SU-DHL-6 (cell line): ENCODE data around the gene SPEG.

Experiments
- H2AFZ ChIP-seq: fragments of 200-600 bp; sonication (generic); 2 replicates; pipeline ENCODE4 v1.6.1; 2014; ENCODE audit warnings: low read depth, mild to moderate bottlenecking, moderate library complexity, mixed read lengths, antibody characterized with exemption, low read length; ENCODE audit not compliant: severe bottlenecking
- H3F3A ChIP-seq: fragments of 200-600 bp; shearing (Covaris generic); 2 replicates; pipeline ENCODE4 v1.6.0; 2016; ENCODE audit warnings: antibody characterized with exemption, mild to moderate bottlenecking; ENCODE audit not compliant: insufficient read depth
- H3K27ac ChIP-seq: fragments of 200-600 bp; sonication (generic); 2 replicates; pipeline ENCODE4 v1.5.1; 2016; ENCODE audit warnings: low read depth, mild to moderate bottlenecking, low read length, moderate library complexity, mixed read lengths
- H3K27me3 ChIP-seq: fragments of 200-600 bp; sonication (generic), shearing (Covaris generic); 2 replicates; pipeline ENCODE4 v1.6.0; 2014; ENCODE audit warnings: mild to moderate bottlenecking, low read length
- H3K36me3 ChIP-seq: fragments of 200-600 bp; sonication (generic); 2 replicates; pipeline ENCODE4 v1.6.1; 2014; ENCODE audit warnings: mild to moderate bottlenecking, low read length, mixed read lengths
- H3K4me2 ChIP-seq: fragments of 300-600, 200-600 bp; shearing (Covaris generic), sonication (generic); 2 replicates; pipeline ENCODE4 v1.6.0; 2014; ENCODE audit warnings: low read length, low read depth, mild to moderate bottlenecking; ENCODE audit not compliant: poor library complexity, severe bottlenecking
- H3K4me3 ChIP-seq: fragments of 200-600 bp; sonication (generic); 2 replicates; pipeline ENCODE4 v1.5.1; 2014; ENCODE audit warnings: antibody characterized with exemption, low read length, mild to moderate bottlenecking, mixed read lengths; ENCODE audit not compliant: insufficient read depth, poor library complexity, severe bottlenecking
- H3K79me2 ChIP-seq: fragments of 200-600 bp; sonication (generic); 2 replicates; pipeline ENCODE4 v1.6.1; 2014; ENCODE audit warnings: mild to moderate bottlenecking, low read length, moderate library complexity; ENCODE audit not compliant: insufficient read depth
- H3K9ac ChIP-seq: fragments of 200-600 bp; sonication (generic); 2 replicates; pipeline ENCODE4 v1.7.0; 2014; ENCODE audit warnings: mild to moderate bottlenecking, low read length
- H3K9me2 ChIP-seq: fragments of 200-600 bp; sonication (generic); replicated peaks from 2 replicates; pipeline ENCODE4 v1.6.1; 2014; ENCODE audit warnings: low read length; ENCODE audit not compliant: insufficient read depth
- H3K9me3 ChIP-seq: fragments of 200-600 bp; sonication (generic); 2 replicates; pipeline ENCODE4 v1.6.1; 2014; ENCODE audit warnings: low read length, mixed read lengths; ENCODE audit not compliant: insufficient read depth
- H4K20me1 ChIP-seq: fragments of 200-600 bp; sonication (generic); 2 replicates; pipeline ENCODE4 v1.6.1; 2014; ENCODE audit warnings: low read depth, mild to moderate bottlenecking, antibody characterized with exemption, low read length, moderate library complexity, mixed read lengths
- EZH2phosphoT487 ChIP-seq: fragments of 200-600 bp; sonication (generic), shearing (Covaris generic); conservative IDR thresholded peaks from 2 replicates; pipeline ENCODE4 v1.6.1; 2018; ENCODE audit warnings: mild to moderate bottlenecking, antibody characterized with exemption, low read length, moderate library complexity, mixed read lengths
- TF ChIP-seq, protein P1 (sequence below): fragments of 200-600 bp; sonication (generic); IDR thresholded peaks from one replicate; pipeline ENCODE4 v1.5.1; 2017; ENCODE audit warnings: antibody characterized with exemption, mild to moderate bottlenecking, low read length, moderate library complexity; ENCODE audit not compliant: insufficient read depth, poor library complexity, severe bottlenecking

The SPEG gene

DNA sequence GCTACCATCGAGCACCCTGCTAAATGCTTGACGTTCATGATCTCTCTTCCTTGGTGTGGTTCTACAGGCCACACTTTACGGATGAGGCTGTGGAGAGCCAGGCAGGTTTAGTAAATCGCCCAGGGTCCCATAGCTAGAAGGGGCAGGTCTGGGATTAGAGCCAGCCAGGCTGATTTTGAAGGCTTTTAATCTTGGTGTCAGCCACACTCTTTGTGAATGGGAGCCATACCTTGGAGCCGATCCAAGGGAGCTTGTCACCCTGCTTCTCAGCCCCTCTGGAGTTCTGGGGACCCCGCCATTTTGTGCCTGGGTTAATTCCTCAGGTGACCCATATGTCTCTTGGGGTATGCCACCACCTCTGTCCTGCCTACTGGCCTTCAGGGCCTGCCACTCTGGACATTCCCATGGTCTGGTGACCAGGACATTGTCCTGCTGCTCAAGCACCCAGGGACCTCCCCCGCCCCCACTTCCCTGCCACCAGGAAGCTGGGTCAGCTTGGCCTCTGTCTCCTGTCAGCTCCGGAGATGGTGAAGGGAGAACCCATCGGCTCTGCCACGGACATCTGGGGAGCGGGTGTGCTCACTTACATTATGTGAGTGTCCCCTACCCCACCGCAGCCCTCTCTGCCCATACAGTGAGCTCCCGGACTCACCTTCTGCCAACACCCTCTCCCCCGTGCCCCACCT is 56.8 kb downstream of the SPEG start:
- Histone ChIP-seq H3K27me3 (no peaks in the 10 kb centered on the region), H3K27ac (no peak overlapping the region), H3F3A (no peaks in the 10 kb centered on the region), H3K79me2 (no peaks in the 10 kb centered on the region), H3K4me2 (no peak overlapping the region), H3K36me3 (no peaks in the 10 kb centered on the region), H3K4me3 (no peak overlapping the region), H4K20me1 (no peaks in the 10 kb centered on the region), H3K9me3 (no peaks in the 10 kb centered on the region), H2AFZ (no peak overlapping the region), H3K9me2 (no peaks in the 10 kb centered on the region), H3K9ac (no peak overlapping the region)
- TF ChIP-seq, protein P1, sequence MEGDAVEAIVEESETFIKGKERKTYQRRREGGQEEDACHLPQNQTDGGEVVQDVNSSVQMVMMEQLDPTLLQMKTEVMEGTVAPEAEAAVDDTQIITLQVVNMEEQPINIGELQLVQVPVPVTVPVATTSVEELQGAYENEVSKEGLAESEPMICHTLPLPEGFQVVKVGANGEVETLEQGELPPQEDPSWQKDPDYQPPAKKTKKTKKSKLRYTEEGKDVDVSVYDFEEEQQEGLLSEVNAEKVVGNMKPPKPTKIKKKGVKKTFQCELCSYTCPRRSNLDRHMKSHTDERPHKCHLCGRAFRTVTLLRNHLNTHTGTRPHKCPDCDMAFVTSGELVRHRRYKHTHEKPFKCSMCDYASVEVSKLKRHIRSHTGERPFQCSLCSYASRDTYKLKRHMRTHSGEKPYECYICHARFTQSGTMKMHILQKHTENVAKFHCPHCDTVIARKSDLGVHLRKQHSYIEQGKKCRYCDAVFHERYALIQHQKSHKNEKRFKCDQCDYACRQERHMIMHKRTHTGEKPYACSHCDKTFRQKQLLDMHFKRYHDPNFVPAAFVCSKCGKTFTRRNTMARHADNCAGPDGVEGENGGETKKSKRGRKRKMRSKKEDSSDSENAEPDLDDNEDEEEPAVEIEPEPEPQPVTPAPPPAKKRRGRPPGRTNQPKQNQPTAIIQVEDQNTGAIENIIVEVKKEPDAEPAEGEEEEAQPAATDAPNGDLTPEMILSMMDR, result no peak
- no peak for TF ChIP-seq EZH2phosphoT487

DNA sequence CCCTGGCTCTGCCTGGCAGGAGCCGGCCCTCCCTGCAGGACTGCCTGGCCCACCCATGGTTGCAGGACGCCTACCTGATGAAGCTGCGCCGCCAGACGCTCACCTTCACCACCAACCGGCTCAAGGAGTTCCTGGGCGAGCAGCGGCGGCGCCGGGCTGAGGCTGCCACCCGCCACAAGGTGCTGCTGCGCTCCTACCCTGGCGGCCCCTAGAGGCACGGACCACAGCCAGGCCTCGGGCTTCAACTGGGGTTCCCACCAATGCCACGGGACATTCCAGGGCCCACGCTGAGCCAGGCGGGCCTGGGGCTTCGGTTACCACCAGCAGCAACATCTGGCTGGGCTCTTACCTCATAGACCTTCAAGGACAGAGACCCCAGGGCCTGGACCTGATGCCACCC is 57.9 kb downstream of the SPEG start:
- TF ChIP-seq EZH2phosphoT487, result no peak
- TF ChIP-seq, protein P1, result no peak
- Histone ChIP-seq H3K36me3 (no peaks in the 10 kb centered on the region), H2AFZ (no peak overlapping the region), H3K4me2 (no peak overlapping the region), H4K20me1 (no peaks in the 10 kb centered on the region), H3K9me3 (no peaks in the 10 kb centered on the region), H3K9me2 (no peaks in the 10 kb centered on the region), H3K27me3 (no peaks in the 10 kb centered on the region), H3F3A (no peaks in the 10 kb centered on the region), H3K79me2 (no peaks in the 10 kb centered on the region), H3K4me3 (no peak overlapping the region), H3K9ac (no peak overlapping the region), H3K27ac (no peak overlapping the region)

DNA sequence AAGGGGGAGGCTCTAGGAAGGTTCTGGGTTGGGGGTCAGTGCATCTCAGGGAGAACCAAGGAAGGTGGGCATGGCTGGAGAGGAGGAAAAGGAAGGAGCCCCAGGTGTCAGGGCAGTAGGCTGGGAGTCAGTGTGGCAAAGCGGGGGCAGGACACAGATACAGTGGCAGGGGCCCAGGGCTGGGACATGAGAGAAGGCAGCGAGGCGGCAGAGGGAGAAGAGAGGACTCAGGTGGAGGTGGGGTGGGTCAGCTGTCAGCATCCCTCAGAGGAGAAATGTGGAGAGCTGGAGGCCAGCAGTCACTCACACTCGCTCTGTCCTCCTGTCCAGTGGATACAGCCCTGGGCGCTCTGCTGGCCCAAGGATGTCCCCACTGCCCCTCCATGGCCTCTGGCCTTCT is 58.4 kb downstream of the SPEG start:
- Histone ChIP-seq H3K9me2 (no peaks in the 10 kb centered on the region), H3K79me2 (no peaks in the 10 kb centered on the region), H3K4me2 (no peak overlapping the region), H3K36me3 (no peaks in the 10 kb centered on the region), H3K4me3 (no peak overlapping the region), H3K9ac (no peak overlapping the region), H4K20me1 (no peaks in the 10 kb centered on the region), H3F3A (no peaks in the 10 kb centered on the region), H3K27ac (no peak overlapping the region), H3K27me3 (no peaks in the 10 kb centered on the region), H3K9me3 (no peaks in the 10 kb centered on the region), H2AFZ (no peak overlapping the region)
- no peak for TF ChIP-seq EZH2phosphoT487
- TF ChIP-seq, protein P1, result no peak
